ENCODE results near the gene FRMD6. TPM values are rescaled to one million over a fixed set of nuclear protein-coding genes. Genes with fewer than 3 reads are reported as not detected.
A peak's percentile ranks its signal among the peaks of the same experiment; 100 is the strongest.

The FRMD6 gene
- polyA plus RNA-seq, 1 donor from 2014 or later, result 2.4 TPM

- Histone ChIP-seq H3K79me2 (replicated peaks; ENCODE audit: insufficient read depth, low read length) (no peaks in the 10 kb centered on the region), H3K36me3 (ENCODE audit: insufficient read depth, low read length) (no peaks in the 10 kb centered on the region), H3K9me3 (ENCODE audit: low read length) (no peaks in the 10 kb centered on the region), H3K4me3 (ENCODE audit: low read length) (no peak overlapping the region), H3K27me3 (ENCODE audit: insufficient read depth, low read depth, low read length) (peaks cover 14% of the 10 kb centered on the region), H2AFZ (ENCODE audit: low read depth, low read length) (no peak overlapping the region), H3K9ac (ENCODE audit: low read length) (no peak overlapping the region), H3K9me2 (ENCODE audit: insufficient read depth, low read length) (no peaks in the 10 kb centered on the region), H4K20me1 (ENCODE audit: insufficient read depth) (no peaks in the 10 kb centered on the region), H3K27ac (ENCODE audit: low read length) (no peak overlapping the region), H3K4me2 (ENCODE audit: low read length) (no peak overlapping the region), H3F3A (ENCODE audit: insufficient read depth, low read length, poor library complexity, severe bottlenecking) (no peaks in the 10 kb centered on the region)
- TF ChIP-seq TAF1 (IDR thresholded peaks at IDR 0.05; ENCODE audit: low read depth) (no peak), RAD21 (conservative IDR thresholded peaks at IDR 0.05) (no peak), POLR2AphosphoS5 (IDR thresholded peaks at IDR 0.05) (no peak), SMC3 (conservative IDR thresholded peaks at IDR 0.05; ENCODE audit: poor library complexity) (no peak), MXI1 (conservative IDR thresholded peaks at IDR 0.05; ENCODE audit: poor library complexity, severe bottlenecking) (no peak), CTCF (IDR thresholded peaks at IDR 0.05; ENCODE audit: poor library complexity, severe bottlenecking) (no peak), EZH2 (IDR thresholded peaks at IDR 0.05; ENCODE audit: borderline replicate concordance, insufficient read depth, low read length, poor library complexity, severe bottlenecking) (no peak)
- TF ChIP-seq, protein P1, sequence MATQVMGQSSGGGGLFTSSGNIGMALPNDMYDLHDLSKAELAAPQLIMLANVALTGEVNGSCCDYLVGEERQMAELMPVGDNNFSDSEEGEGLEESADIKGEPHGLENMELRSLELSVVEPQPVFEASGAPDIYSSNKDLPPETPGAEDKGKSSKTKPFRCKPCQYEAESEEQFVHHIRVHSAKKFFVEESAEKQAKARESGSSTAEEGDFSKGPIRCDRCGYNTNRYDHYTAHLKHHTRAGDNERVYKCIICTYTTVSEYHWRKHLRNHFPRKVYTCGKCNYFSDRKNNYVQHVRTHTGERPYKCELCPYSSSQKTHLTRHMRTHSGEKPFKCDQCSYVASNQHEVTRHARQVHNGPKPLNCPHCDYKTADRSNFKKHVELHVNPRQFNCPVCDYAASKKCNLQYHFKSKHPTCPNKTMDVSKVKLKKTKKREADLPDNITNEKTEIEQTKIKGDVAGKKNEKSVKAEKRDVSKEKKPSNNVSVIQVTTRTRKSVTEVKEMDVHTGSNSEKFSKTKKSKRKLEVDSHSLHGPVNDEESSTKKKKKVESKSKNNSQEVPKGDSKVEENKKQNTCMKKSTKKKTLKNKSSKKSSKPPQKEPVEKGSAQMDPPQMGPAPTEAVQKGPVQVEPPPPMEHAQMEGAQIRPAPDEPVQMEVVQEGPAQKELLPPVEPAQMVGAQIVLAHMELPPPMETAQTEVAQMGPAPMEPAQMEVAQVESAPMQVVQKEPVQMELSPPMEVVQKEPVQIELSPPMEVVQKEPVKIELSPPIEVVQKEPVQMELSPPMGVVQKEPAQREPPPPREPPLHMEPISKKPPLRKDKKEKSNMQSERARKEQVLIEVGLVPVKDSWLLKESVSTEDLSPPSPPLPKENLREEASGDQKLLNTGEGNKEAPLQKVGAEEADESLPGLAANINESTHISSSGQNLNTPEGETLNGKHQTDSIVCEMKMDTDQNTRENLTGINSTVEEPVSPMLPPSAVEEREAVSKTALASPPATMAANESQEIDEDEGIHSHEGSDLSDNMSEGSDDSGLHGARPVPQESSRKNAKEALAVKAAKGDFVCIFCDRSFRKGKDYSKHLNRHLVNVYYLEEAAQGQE (IDR thresholded peaks at IDR 0.05; ENCODE audit: borderline replicate concordance), result no peak
These were observed 3.4 kb upstream of the FRMD6 start for GRCh38 chr14:51648296-51648695.

GRCh38 chr14:51650716-51651387 lies 858 bp upstream of the FRMD6 start:
- H3K27me3 ChIP-seq (ENCODE audit: insufficient read depth, low read depth, low read length), result peaks cover 22% of the 10 kb centered on the region
- no peak overlapping the region for H3K27ac ChIP-seq (ENCODE audit: low read length)
- no peaks in the 10 kb centered on the region for H4K20me1 ChIP-seq (ENCODE audit: insufficient read depth)
- H3K4me2 ChIP-seq (ENCODE audit: low read length), result no peak overlapping the region
- TF ChIP-seq SMC3 (conservative IDR thresholded peaks at IDR 0.05; ENCODE audit: poor library complexity), result no peak
- TF ChIP-seq EP300 (conservative IDR thresholded peaks at IDR 0.05; ENCODE audit: poor library complexity, severe bottlenecking), result no peak
- no peak for TF ChIP-seq TAF1 (IDR thresholded peaks at IDR 0.05; ENCODE audit: low read depth)
- peak; percentile 23 for TF ChIP-seq MXI1 (conservative IDR thresholded peaks at IDR 0.05; ENCODE audit: poor library complexity, severe bottlenecking)
- no peak for TF ChIP-seq POLR2AphosphoS5 (IDR thresholded peaks at IDR 0.05)
- peak; percentile 10 for TF ChIP-seq RAD21 (conservative IDR thresholded peaks at IDR 0.05)
- TF ChIP-seq, protein P1 (IDR thresholded peaks at IDR 0.05; ENCODE audit: borderline replicate concordance), result no peak
- H3K9me3 ChIP-seq (ENCODE audit: low read length), result no peaks in the 10 kb centered on the region
- H2AFZ ChIP-seq (ENCODE audit: low read depth, low read length), result peak overlapping the region; percentile 53
- H3K36me3 ChIP-seq (ENCODE audit: insufficient read depth, low read length), result no peaks in the 10 kb centered on the region
- peak overlapping the region; percentile 94 for H3K4me3 ChIP-seq (ENCODE audit: low read length)
- no peaks in the 10 kb centered on the region for H3K9me2 ChIP-seq (ENCODE audit: insufficient read depth, low read length)
- no peaks in the 10 kb centered on the region for H3F3A ChIP-seq (ENCODE audit: insufficient read depth, low read length, poor library complexity, severe bottlenecking)
- H3K9ac ChIP-seq (ENCODE audit: low read length), result peak overlapping the region; percentile 65
- H3K79me2 ChIP-seq (replicated peaks; ENCODE audit: insufficient read depth, low read length), result no peaks in the 10 kb centered on the region
